Stomach smooth muscle (tissue), 2 donors: ENCODE results near the gene NUDT4B.
"Not testable (repeated sequence)": the region's sequence is repeated elsewhere in the genome, so short reads cannot be mapped to it uniquely, and the experiment has no call there.

Source experiments
- H3K27ac ChIP-seq: one replicate; pipeline ENCODE4 v1.7.0; 2013; ENCODE audit warnings: mild to moderate bottlenecking, low read length, inconsistent platforms
- H3K27me3 ChIP-seq, 2 donors: one replicate each; pipeline ENCODE4 v1.7.0; 2013; ENCODE audit warnings: low read length in 2 of 2; ENCODE audit not compliant: insufficient read depth in 2 of 2, control insufficient read depth in 1 of 2
- H3K36me3 ChIP-seq, 2 donors: one replicate each; pipeline ENCODE4 v1.7.0; 2013; ENCODE audit warnings: low read length in 2 of 2; ENCODE audit not compliant: control insufficient read depth in 2 of 2, insufficient read depth in 2 of 2
- H3K4me1 ChIP-seq: one replicate; pipeline ENCODE4 v1.7.0; 2013; ENCODE audit warnings: low read length; ENCODE audit not compliant: control insufficient read depth, insufficient read depth
- H3K4me3 ChIP-seq, 2 donors: one replicate each; pipeline ENCODE4 v1.7.0; 2013; ENCODE audit warnings: low read length in 2 of 2
- H3K9ac ChIP-seq, 2 donors: one replicate each; pipeline ENCODE4 v1.7.0; 2013; ENCODE audit warnings: low read length in 2 of 2, mild to moderate bottlenecking in 1 of 2
- H3K9me3 ChIP-seq, 2 donors: one replicate each; pipeline ENCODE4 v1.7.0; 2013; ENCODE audit warnings: low read length in 2 of 2; ENCODE audit not compliant: control insufficient read depth in 2 of 2
- donor health status: healthy.
- donor health status: Pancreatic carcinoma.

Gene NUDT4B

DNA sequence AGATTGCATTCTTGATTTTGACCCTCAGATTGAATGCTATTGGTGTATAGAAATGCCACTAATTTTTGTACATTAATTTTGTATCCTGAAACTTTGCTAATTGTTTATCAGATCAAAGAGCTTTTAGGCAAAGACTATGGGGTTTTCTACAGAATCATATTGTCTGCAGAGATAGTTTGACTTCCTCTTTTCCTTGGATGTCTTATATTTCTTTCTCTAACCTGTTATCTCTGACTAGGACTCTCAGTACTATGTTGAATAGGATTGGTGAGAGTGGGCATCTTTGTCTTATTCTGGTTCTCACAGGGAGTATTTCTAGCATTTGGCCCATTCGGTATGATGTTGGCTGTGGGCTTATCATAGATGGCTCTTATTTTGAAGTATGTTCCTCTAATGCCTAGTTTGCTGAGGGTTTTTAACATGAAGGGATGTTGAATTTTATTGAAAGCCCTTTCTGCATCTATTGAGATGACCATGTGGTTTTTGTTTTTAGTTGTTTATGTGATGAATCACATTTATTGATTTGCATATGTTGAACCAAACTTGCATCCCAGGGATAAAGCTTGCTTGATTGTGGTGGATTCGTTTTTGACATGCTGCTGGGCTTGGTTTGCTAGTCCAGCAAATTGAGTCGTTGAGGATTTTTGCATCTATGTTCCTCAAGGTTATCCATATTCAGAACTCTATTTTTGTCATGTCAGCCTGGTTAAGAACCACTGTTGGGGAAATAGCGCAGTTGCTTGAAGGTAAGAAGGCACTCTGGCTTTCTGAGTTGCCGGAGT lies 16.9 kb downstream of the NUDT4B start:
- not testable (repeated sequence) for H3K36me3 ChIP-seq, H3K27me3 ChIP-seq

DNA sequence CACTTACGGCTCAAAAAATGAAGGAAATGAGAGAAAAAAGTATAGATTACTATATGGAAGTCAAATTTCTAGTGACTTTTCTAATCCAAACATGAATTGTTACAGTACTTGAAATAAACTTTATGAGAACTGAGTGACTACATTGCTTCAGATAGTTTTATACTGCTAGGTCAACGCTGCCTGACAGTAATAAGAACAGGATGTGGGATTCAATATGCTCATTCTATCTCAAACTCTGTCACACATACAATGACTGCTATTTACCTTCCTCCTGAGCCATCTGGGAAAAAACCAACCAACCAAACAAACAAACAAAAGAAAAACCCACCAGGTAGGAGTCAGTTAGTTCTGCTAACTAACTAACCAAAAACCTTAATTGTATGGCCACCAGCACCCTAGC lies 20.0 kb downstream of the NUDT4B start:
- H3K9ac ChIP-seq, H3K4me3 ChIP-seq, H3K9me3 ChIP-seq, H3K36me3 ChIP-seq, H3K27ac ChIP-seq, H3K27me3 ChIP-seq, H3K4me1 ChIP-seq: not testable (repeated sequence)

More for the DNA sequence above, 16.9 kb downstream of the NUDT4B start:
- H3K9me3 ChIP-seq, H3K9ac ChIP-seq, H3K27ac ChIP-seq, H3K4me3 ChIP-seq, H3K4me1 ChIP-seq: not testable (repeated sequence)

DNA sequence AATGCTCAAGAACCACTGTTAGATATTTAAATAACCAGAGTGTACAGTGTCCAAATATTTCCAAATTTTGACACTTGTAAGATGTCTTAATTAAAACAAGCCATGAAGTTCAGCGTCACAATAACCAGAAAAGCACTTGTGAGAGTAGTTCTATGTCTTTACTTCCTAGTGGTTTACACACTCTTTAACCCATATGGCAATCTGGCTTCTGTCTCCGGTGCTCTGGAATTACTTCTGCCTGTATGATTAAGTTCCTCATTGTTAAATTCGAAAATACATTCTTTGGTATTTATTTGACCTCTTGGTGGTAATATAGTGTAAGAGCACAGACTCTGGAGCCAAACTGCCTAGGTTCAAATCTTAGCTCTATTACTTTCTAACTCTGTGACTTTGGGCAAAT lies 20.9 kb downstream of the NUDT4B start:
- not testable (repeated sequence) for H3K27ac ChIP-seq, H3K36me3 ChIP-seq, H3K9ac ChIP-seq, H3K4me1 ChIP-seq, H3K9me3 ChIP-seq, H3K4me3 ChIP-seq, H3K27me3 ChIP-seq

DNA sequence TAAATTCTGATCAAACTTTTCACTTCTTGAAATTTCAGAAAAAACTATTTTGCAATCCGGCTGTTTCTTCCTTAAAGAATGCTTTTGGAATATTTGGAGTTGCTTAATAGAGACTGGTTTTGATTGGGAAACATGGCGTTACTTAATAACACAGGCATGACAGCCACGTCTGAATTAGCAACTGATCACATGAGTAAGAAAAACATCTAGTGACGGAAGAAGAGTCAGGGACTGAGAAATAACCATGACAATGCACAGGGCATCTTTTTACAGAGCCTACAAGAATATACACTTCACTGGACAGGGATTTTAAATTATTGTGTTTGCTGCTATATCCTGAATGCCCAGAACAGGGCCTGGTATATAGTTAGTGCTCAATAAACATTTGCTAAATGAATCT lies 25.1 kb downstream of the NUDT4B start:
- H3K4me3 ChIP-seq: not testable (repeated sequence)

DNA sequence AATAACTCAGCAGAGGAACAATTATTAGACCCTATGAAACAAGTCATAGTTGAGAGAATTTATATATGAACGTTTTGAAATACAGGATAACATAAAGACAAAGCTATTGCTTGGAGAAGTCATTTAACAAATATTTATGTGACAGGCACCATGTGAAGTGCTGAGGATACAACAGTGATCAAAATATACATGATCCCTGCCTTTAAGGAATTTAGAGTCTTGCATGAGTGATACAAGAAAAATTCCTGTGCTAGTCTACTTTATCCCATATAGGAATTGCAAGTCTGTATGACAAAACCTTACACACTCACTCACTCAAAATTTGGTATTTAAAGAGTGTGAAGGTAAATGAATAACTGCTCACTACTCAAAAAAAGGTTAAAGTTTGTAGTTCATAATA lies 25.5 kb downstream of the NUDT4B start:
- H3K4me3 ChIP-seq: not testable (repeated sequence)

More for the DNA sequence above, 25.1 kb downstream of the NUDT4B start:
- H3K9ac ChIP-seq, H3K27ac ChIP-seq, H3K36me3 ChIP-seq, H3K4me1 ChIP-seq, H3K9me3 ChIP-seq, H3K27me3 ChIP-seq: not testable (repeated sequence)

DNA sequence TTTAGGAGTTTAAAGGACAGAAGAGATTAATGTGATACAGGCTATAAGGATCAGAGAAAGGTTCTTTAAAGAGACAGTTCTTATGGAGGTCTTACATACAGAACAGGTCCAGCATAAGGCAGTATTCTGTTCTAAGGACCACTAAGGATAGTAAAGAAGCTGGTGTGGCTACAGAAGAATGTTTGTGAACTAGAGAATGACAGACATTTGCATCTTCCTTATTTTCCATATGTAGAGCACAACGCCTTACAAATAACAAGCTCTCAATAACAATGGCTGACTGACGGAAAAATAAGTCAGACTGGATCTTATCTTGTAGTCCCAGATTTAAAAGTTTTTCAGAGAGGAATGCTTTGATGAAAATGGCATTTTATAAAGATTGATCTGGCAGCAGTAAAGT lies 26.7 kb downstream of the NUDT4B start:
- H3K4me3 ChIP-seq, H3K27ac ChIP-seq, H3K27me3 ChIP-seq, H3K9ac ChIP-seq, H3K9me3 ChIP-seq, H3K36me3 ChIP-seq, H3K4me1 ChIP-seq: not testable (repeated sequence)

More for the DNA sequence above, 25.5 kb downstream of the NUDT4B start:
- H3K27ac ChIP-seq, H3K27me3 ChIP-seq, H3K9ac ChIP-seq, H3K4me1 ChIP-seq, H3K36me3 ChIP-seq, H3K9me3 ChIP-seq: not testable (repeated sequence)

DNA sequence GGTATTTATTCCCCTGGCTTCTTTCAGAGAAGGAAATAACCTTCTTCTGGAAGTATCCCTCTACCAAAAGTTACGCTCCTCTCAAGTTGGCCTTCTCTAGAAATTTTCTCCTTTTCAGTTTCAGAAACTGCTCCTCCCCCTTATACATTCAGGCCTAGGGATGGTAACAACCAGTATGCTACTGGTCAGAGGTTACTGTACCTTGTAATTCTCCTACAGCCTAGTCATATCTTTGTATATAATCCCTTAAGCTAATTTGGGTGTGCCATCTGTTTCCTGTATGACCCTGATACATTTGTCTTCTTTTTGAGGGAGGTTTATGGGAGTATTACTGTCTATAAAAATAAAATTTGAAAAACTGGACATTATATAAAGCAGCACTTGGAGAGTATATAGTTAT lies 29.1 kb downstream of the NUDT4B start:
- H3K27ac ChIP-seq, H3K36me3 ChIP-seq, H3K4me1 ChIP-seq, H3K9ac ChIP-seq, H3K4me3 ChIP-seq, H3K27me3 ChIP-seq, H3K9me3 ChIP-seq: not testable (repeated sequence)

DNA sequence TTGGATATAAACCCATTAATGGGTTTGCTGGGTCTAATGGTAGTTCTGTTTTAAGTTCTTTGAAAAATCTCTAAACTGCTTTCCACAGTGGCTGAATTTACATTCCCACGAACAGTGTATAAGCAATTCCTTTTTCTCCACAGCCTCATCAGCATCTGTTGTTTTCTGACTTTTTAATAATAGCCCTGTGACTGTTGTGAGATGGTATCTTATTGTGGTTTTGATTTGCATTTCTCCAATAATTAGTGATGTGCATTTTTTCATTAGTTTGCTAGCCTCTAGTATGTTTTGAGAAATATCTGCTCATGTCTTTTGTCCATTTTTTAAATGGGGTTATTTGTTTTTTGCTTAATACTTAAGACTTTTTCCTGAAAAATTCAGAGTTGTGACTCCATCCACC lies 31.8 kb downstream of the NUDT4B start:
- not testable (repeated sequence) for H3K36me3 ChIP-seq, H3K27ac ChIP-seq, H3K4me1 ChIP-seq, H3K27me3 ChIP-seq, H3K9me3 ChIP-seq, H3K4me3 ChIP-seq, H3K9ac ChIP-seq

DNA sequence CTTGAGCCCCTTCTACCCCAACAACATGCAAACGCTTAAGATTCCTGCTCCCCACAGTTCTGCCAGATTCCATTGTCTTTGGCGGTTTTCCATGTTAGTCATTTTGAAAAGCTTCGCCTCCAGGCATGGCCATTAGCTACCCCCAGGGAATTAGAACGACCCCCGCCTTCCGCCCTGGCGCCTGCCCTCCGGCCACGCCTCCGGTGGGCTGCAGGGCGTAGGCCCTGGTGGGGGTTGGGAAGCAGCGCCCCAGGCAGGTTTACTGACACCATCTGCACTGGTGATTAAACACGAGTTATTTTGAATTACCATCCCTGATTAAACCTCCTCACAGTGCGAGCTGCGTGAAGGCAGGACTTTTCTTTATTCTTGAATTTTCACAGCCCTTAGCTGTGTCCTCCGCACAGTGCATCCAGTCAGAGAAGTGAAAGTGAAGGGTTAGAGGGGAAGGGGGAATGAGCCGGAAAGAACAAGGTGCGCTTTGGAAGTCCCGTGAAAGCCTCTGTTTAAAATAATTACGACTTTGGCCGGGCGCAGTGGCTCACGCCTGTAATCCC lies 43.0 kb downstream of the NUDT4B start:
- H3K9me3 ChIP-seq, H3K9ac ChIP-seq, H3K4me1 ChIP-seq, H3K4me3 ChIP-seq, H3K27me3 ChIP-seq, H3K27ac ChIP-seq, H3K36me3 ChIP-seq: not testable (repeated sequence)

DNA sequence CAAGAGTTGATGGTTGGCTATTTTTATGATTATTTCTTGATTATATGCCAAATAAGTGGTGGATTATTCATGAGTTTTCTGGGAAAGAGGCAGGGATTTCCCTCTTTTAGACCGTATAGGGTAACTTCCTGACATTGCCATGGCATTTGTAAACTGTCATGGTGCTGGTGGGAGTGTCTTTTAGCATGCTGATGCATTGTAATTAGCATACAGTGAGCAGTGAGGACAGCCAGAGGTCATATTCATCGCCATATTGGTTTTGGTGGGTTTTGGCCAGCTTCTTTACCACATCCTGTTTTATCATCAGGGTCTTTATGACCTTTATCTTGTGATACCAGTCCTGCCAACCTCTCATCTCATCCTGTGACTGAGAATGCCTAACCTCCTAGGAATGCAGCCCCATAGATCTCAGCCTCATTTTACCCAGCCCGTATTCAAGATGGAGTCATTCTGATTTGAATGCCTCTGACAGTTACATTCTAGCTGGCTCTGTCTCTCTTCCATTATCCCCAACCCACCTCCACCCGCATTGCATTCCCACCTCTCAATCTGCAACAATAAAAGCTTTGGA lies 45.3 kb downstream of the NUDT4B start:
- H3K4me3 ChIP-seq, H3K9ac ChIP-seq, H3K27me3 ChIP-seq, H3K9me3 ChIP-seq, H3K36me3 ChIP-seq, H3K27ac ChIP-seq, H3K4me1 ChIP-seq: not testable (repeated sequence)
